PC-3 (cell line): Measurements from ENCODE around the gene MTPN. TPM values are rescaled to one million over a fixed set of nuclear protein-coding genes. Genes with fewer than 3 reads are reported as not detected.

Experiments
- ATAC-seq: fragments of 200-7000 bp; cut with Tn5 transposase; 2 replicates; pipeline ENCODE4 v1.9.1; 2020; ENCODE audit warnings: mild to moderate bottlenecking, moderate library complexity
- Bru-seq: library from RNA; stranded (reverse); fragments of 400-500 nt; gene quantifications from one replicate; lab custom pipeline; 2021; lab: Mats Ljungman, UMichigan
- BruChase-seq, 2 experiments: library from RNA; stranded (reverse); fragments of 400-500 nt; gene quantifications; one replicate each; lab custom pipeline; 2021; lab: Mats Ljungman, UMichigan
- BruUV-seq: library from RNA; stranded (reverse); fragments of 400-500 nt; replicated peaks from 2 replicates; lab custom pipeline; 2021; lab: Mats Ljungman, UMichigan
- CTCF ChIA-PET: fragments of 300-600 bp; sonication (Branson Sonifier 250); formaldehyde crosslinking; loops from one replicate; lab custom pipeline; 2022; ENCODE audit warnings: antibody characterized with exemption; lab: Charles Lee
- POLR2A ChIA-PET: fragments of 300-600 bp; sonication (Branson Sonifier 250); formaldehyde crosslinking; loops from one replicate; lab custom pipeline; 2022; ENCODE audit warnings: antibody characterized with exemption; ENCODE audit not compliant: unreplicated experiment; lab: Charles Lee
- DNase-seq: peaks from one replicate; pipeline ENCODE4 v3.0.0-alpha.2; 2015
- H2AFZ ChIP-seq: fragments of 300-600 bp; sonication (generic); 2 replicates; pipeline ENCODE4 v1.6.0; 2016; ENCODE audit warnings: antibody characterized with exemption, low read length
- H3F3A ChIP-seq: fragments of 300-600 bp; sonication (generic); one replicate; pipeline ENCODE4 v1.6.0; 2017; ENCODE audit warnings: antibody characterized with exemption, low read length, control low read depth, mild to moderate bottlenecking; ENCODE audit not compliant: unreplicated experiment
- H3K27ac ChIP-seq: fragments of 300-600 bp; sonication (generic); 2 replicates; pipeline ENCODE4 v1.5.1; 2016; ENCODE audit warnings: mild to moderate bottlenecking, low read length
- H3K27me3 ChIP-seq: fragments of 300-600 bp; sonication (generic); 2 replicates; pipeline ENCODE4 v1.6.1; 2016; ENCODE audit warnings: low read length, mixed read lengths
- H3K36me3 ChIP-seq: fragments of 300-600 bp; sonication (generic); 2 replicates; pipeline ENCODE4 v1.6.1; 2016; ENCODE audit warnings: low read depth, mixed run types, low read length, mixed read lengths
- H3K4me1 ChIP-seq: fragments of 300-600 bp; sonication (generic); 2 replicates; pipeline ENCODE4 v1.5.1; 2016; ENCODE audit warnings: low read length; ENCODE audit not compliant: insufficient read depth
- H3K4me2 ChIP-seq: fragments of 300-600 bp; sonication (generic); 2 replicates; pipeline ENCODE4 v1.6.0; 2016; ENCODE audit warnings: low read length
- H3K4me3 ChIP-seq: fragments of 300-600 bp; sonication (generic); 2 replicates; pipeline ENCODE4 v1.5.1; 2016; ENCODE audit warnings: mild to moderate bottlenecking, low read length, mixed read lengths
- H3K79me2 ChIP-seq: fragments of 300-600 bp; sonication (generic); 2 replicates; pipeline ENCODE4 v1.6.1; 2017; ENCODE audit warnings: low read length, mixed read lengths
- H3K9ac ChIP-seq: fragments of 300-600 bp; sonication (generic); 2 replicates; pipeline ENCODE4 v1.6.0; 2016; ENCODE audit warnings: mild to moderate bottlenecking, low read length
- H3K9me2 ChIP-seq: fragments of 300-600 bp; sonication (generic); replicated peaks from 2 replicates; pipeline ENCODE4 v1.6.1; 2016; ENCODE audit warnings: mixed run types, low read length, mixed read lengths
- H3K9me3 ChIP-seq: fragments of 300-600 bp; sonication (generic); 2 replicates; pipeline ENCODE4 v1.6.1; 2016; ENCODE audit warnings: low read length, mixed read lengths
- H4K20me1 ChIP-seq: fragments of 300-600 bp; sonication (generic); 2 replicates; pipeline ENCODE4 v1.6.1; 2016; ENCODE audit warnings: low read length, mixed read lengths
- EZH2 ChIP-seq: fragments of 300-600 bp; sonication (generic); IDR thresholded peaks from one replicate; pipeline ENCODE4 v1.6.1; 2017; ENCODE audit warnings: antibody characterized with exemption, mild to moderate bottlenecking, low read length; ENCODE audit not compliant: unreplicated experiment
- EZH2phosphoT487 ChIP-seq: fragments of 300-600 bp; sonication (generic); IDR thresholded peaks from 2 replicates; pipeline ENCODE4 v1.6.1; 2018; ENCODE audit warnings: mild to moderate bottlenecking, antibody characterized with exemption, low read length, borderline replicate concordance
- intact Hi-C: fragments of 100-400 bp; cut with micrococcal nuclease; formaldehyde crosslinking; loops from 2 replicates; pipeline ENCODE4 v1.9.0; 2023
- long read RNA-seq: library from polyadenylated mRNA; unstranded; transcript quantifications from one replicate; pipeline ENCODE4 v2.0.0, GENCODE V29; 2021; ENCODE audit not compliant: unreplicated experiment
- total RNA-seq: library from RNA; depleted of rRNA; stranded (reverse); fragments of >200 nt; gene quantifications from 2 replicates; pipeline ENCODE4 v1.2.3, GENCODE V29; 2014; rRNA removed
- TF ChIP-seq, protein P1 (sequence below): fragments of 300-600 bp; sonication (generic); conservative IDR thresholded peaks from 2 replicates; pipeline ENCODE4 v1.5.1; 2017; ENCODE audit warnings: antibody characterized with exemption, low read depth, mild to moderate bottlenecking, low read length

MTPN gene, protein sequence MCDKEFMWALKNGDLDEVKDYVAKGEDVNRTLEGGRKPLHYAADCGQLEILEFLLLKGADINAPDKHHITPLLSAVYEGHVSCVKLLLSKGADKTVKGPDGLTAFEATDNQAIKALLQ
- total RNA-seq (96.0 and 113 TPM in 2 replicates), Bru-seq, nascent RNA (percentile 93 among the genes with signal in this experiment), BruChase-seq, experiment 1, labeled RNA remaining after a 6-hour chase (percentile 95 among the genes with signal in this experiment), BruChase-seq, experiment 2, labeled RNA remaining after a 2-hour chase (percentile 89 among the genes with signal in this experiment)
- long read RNA-seq, transcript MTPN-201 (4 exons, 3,738 nt) = major isoform, 77 of 118 reads
- long read RNA-seq, partial matches to known transcripts = 1 of 118 reads
- long read RNA-seq, other reads (novel, unspliced or antisense) = 40 of 118 reads

DNA sequence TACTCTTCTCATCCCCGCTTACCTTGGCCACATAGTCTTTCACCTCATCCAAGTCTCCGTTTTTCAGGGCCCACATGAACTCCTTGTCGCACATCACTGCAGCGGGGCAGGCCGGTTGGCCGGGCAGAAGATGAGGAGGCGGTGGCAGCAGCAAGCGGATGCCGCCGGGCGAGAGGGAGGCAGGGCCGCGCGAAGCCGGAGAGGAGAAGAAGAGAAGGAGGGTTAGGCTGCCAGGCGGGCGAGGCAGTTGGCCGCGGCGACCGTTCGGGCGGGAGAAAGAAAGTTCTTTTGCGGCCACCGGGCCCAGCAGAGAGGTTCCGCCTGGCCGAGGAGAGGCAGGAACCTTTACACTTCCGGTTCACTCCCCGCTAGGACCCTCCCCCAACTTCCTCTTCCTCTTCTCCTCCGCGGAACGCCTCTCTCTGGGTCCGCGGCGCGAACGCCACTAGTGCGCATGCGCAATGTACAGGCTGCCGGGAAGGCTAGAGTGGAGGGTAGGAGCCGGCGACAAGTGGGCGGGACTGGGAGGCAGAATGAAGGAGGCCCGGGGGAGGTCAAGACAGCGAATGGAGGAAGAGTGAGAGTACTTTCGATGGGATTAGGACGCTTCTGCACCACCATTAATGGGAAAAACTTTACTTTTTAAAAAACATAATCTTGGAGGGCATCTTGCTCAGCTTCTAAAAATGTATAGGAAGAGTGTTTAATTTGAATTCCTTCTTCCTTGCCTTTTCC is at the start of gene MTPN:
Gene MTPN, minus strand, starts transcription at position 353 of the 735 bp plus-strand sequence. Its CDS starts 259 bp downstream, at position 94.
- Histone ChIP-seq H3K4me2 (peak within 1 kb of the TSS; percentile 95), H3K9me2 (no peaks in the 10 kb centered on the region), H3K27ac (peak within 1 kb of the TSS; percentile 37; the same call in 1 of the 2 replicates), H3K79me2 (peaks cover 50% of the 10 kb centered on the region), H3K4me3 (peak within 1 kb of the TSS; percentile 100), H2AFZ (peak within 1 kb of the TSS; percentile 84), H4K20me1 (peaks cover 35% of the 10 kb centered on the region), H3K9ac (peak within 1 kb of the TSS; percentile 92), H3K27me3 (no peaks in the 10 kb centered on the region), H3K9me3 (no peaks in the 10 kb centered on the region), H3K36me3 (peaks cover 8% of the 10 kb centered on the region; the same call in 1 of the 2 replicates), H3K4me1 (peaks cover 33% of the 10 kb centered on the region), H3F3A (no peaks in the 10 kb centered on the region)
- DNase-seq (peak; percentile 99), ATAC-seq (peak; percentile 97)
- ChIA-PET CTCF (no interaction called here), POLR2A (interaction anchor here (0.7 kb wide), 1 partner anchor 76 kb away, joined by 3 read pairs; no protein-coding TSS in a partner anchor)
- BruUV-seq = no TSS peak
- intact Hi-C loops = loop anchor here (5.0 kb wide), 1 partner anchor 315 kb away; the partner anchor contains the start of gene STMP1
- TF ChIP-seq EZH2phosphoT487 (no peak), EZH2 (no peak)
- TF ChIP-seq, protein P1, sequence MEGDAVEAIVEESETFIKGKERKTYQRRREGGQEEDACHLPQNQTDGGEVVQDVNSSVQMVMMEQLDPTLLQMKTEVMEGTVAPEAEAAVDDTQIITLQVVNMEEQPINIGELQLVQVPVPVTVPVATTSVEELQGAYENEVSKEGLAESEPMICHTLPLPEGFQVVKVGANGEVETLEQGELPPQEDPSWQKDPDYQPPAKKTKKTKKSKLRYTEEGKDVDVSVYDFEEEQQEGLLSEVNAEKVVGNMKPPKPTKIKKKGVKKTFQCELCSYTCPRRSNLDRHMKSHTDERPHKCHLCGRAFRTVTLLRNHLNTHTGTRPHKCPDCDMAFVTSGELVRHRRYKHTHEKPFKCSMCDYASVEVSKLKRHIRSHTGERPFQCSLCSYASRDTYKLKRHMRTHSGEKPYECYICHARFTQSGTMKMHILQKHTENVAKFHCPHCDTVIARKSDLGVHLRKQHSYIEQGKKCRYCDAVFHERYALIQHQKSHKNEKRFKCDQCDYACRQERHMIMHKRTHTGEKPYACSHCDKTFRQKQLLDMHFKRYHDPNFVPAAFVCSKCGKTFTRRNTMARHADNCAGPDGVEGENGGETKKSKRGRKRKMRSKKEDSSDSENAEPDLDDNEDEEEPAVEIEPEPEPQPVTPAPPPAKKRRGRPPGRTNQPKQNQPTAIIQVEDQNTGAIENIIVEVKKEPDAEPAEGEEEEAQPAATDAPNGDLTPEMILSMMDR = no peak

DNA sequence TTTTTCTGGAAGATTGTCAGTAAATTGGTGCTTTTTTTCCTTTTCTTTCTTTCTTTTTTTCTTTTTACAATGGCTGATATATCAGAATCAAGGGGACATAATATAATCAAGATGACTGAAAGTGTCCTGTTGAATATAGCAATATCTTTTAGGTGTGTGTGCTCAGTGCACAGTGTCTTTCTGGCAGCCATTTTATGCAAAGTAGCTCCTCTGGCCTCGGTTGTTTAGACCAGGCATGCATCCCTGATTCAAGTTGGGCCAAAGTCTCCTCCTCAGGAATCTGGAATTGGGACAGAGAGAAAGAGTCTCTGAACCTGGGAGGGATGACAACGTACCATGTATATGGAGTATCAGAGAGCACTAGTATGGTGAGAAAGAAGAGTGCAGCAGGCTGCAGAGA is 49.0 kb upstream of the MTPN start:
- Histone ChIP-seq H3K27me3 (peaks cover 6% of the 10 kb centered on the region; the same call in 1 of the 2 replicates), H3K27ac (no peak overlapping the region), H3K79me2 (no peaks in the 10 kb centered on the region), H3K36me3 (no peaks in the 10 kb centered on the region), H3K4me1 (peaks cover 15% of the 10 kb centered on the region), H3K9me2 (no peaks in the 10 kb centered on the region), H3K9ac (no peak overlapping the region), H2AFZ (no peak overlapping the region), H3K4me3 (no peak overlapping the region), H3K9me3 (no peaks in the 10 kb centered on the region), H3F3A (peaks cover 1% of the 10 kb centered on the region), H3K4me2 (no peak overlapping the region), H4K20me1 (no peaks in the 10 kb centered on the region)
- ATAC-seq = no peak
- TF ChIP-seq, protein P1 = no peak
- no peak for TF ChIP-seq EZH2
- no peak for TF ChIP-seq EZH2phosphoT487
- no peak for DNase-seq
- POLR2A ChIA-PET = no interaction called here
- CTCF ChIA-PET = no interaction called here
- intact Hi-C loops = no loop called here
- no TSS peak for BruUV-seq
